GM19193 (cell line): ENCODE measurements around the gene STEAP1B.
"Not testable (repeated sequence)": the region's sequence is repeated elsewhere in the genome, so short reads cannot be mapped to it uniquely, and the experiment has no call there.

ENCODE experiments used
- POLR2A ChIP-seq: IDR thresholded peaks from 4 replicates; pipeline ENCODE4 v1.6.1; 2011; ENCODE audit not compliant: insufficient read depth, insufficient read length; ENCODE audit errors: extremely low read depth

Gene STEAP1B

DNA sequence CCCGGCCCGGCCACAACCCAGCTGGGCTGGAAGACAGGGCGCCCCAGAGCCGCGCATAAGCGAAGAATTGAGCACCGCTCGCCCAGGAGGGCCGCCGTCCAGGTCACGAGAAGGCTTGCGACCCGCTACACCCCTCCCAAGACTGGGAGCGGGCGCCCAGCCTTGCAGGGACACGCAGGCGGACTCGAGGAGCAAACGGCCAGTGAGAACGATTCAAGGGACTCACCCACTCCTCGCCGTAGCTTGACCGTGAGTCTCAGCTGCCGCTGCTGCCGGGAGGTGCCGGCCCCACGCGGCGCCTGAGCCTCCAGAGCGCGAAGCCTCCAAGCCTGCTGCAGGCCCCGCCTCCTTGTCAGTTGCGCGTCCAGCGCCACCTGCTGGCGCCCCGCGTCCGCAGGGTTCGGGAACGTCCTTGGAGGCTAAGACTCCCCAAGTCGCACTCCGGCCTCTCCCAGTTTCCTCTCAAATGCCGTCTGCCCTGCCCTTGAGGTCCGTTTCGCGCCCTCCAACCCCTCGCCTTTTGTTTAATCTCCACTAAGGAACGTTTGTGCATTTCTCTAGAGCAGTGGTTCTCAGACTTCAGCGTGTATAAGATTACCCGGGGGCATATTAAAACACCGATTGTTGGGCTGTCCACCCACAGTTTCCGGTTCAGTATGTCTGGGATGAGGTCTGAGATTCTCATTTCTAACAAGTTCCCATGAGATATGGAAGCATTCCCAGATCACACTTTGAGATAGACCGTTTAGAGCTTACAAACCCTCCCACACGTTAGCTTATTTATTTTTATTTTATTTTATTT is at the start of gene STEAP1B:
Gene STEAP1B, minus strand, starts transcription at position 301 of the 802 bp plus-strand sequence. CDS start 5,333 bp downstream, outside the sequence.
- not testable (repeated sequence) for TF ChIP-seq POLR2A

DNA sequence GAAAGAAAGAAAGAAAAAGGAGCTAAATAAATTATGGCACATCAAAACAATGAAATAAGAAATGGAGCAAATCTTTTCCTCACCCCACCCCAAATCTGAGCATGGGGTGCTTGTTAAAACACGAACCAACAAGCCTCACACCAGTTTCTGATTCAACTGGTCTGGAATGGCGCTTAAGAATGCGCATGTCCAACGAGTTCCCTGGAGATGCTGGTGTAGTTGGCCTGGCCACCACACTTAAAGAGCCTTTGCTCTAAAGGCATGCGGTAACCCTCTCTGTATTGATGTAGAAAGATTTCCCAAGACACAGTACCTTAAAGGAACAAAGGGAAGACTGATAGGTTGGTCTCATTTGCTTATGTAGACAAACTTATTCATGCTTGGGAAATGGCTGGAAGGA is 49.1 kb upstream of the STEAP1B start:
- TF ChIP-seq POLR2A, result no peak

DNA sequence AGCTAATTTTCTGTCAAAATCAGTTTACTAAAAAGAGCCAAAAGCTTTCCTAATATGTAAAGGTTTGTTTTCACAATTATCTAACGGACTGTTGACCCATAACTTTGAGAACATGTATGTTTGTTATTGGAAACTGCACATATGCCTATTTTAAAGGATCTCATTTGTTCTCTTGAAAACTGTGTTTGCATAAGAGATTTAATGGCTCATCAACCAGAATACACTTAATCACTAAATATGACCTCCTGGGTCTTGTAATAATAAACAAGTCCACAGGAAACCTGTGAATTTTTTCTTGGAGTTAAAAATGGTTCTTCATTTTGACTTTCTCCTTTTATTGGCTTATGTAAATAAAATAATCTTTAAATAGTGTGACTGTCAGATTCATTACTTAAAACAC is 48.3 kb upstream of the STEAP1B start:
- TF ChIP-seq POLR2A, result no peak

- TF ChIP-seq POLR2A, result no peak
Measured at GRCh38 chr7:22546769-22547168, 46.8 kb upstream of the STEAP1B start.

DNA sequence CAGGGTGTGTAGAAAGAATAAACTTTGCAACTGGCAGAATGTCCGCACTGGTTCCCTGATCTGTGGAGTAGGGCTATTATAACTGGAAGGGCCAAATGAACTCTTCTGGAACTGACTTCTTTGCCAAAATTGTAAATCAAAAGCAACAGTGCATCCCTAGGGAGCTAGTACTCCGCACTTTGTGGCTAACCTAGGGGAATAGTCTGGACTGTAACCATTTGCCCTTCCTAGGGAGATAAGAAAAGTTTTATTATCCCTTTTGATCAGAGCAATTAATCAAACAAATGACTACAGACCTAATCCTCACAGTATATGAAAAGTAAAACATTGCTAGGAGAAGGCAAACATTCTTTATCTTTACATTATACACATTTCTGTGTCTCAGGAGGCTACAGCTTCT is 45.5 kb upstream of the STEAP1B start:
- TF ChIP-seq POLR2A, result no peak

DNA sequence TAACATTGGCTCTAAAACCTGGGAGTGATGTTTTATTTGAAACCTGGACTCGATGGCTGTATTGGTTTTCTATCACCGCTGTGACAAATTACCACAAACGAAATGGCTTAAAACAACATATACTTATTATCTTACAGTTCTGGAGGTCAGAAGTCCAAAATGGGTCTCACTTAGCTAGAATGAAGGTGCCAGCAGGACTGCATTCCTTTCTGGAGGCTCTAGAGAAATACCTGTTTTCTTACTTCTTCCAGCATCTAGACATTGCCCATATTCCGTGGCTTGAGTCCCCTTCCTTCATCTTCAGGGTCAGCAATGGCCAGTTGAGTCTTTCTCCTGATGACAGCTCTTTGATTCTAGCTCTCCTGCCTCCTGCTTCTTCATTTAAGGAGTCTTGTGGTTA is 44.3 kb upstream of the STEAP1B start:
- no peak for TF ChIP-seq POLR2A

DNA sequence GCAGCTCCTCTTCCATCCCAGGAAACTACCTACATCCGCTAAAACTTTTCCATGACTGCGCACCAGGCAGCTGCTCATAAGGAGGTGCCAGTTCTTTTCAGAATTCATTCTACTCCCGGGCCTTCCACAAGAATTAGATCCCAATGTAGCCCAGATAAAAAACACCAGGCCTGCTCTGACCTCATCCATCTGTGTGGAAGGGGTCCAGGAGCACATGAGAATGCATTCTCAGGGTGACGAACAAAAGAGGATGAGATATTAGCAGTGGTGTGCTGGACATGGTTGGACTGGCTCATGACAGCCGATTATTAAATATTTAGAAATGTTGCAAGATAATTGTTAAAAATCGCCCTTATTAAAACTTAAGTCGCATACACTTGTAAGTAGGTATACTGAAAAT is 43.2 kb upstream of the STEAP1B start:
- TF ChIP-seq POLR2A, result no peak

GRCh38 chr7:22542669-22543068 is 42.7 kb upstream of the STEAP1B start:
- no peak for TF ChIP-seq POLR2A

GRCh38 chr7:22542254-22542653 is 42.3 kb upstream of the STEAP1B start:
- no peak for TF ChIP-seq POLR2A

- no peak for TF ChIP-seq POLR2A
Measured at GRCh38 chr7:22541789-22542188, 41.8 kb upstream of the STEAP1B start.

DNA sequence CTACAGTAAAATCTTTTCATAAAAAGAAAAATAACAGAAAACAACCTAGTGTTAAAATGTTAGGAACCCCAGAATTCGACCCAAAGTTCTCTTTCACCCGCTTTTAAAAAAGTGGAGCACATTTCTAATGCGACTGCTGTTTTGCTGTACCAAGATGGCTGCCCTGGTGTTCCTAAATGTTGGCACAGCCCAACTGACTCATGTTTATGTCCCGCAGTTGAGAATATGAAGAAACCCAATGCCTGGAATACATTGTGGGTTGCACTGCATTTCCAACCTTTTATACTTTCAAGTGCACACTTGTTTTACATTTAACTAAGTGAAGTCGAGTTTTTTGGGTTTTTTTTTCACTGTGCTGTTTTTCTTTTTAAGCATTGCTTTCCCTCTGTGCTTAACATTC is 944 bp downstream of the STEAP1B start:
- no peak for TF ChIP-seq POLR2A

- TF ChIP-seq POLR2A, result no peak
Measured at GRCh38 chr7:22488643-22489462, 11.1 kb downstream of the STEAP1B start.

GRCh38 chr7:22487978-22488642 is 11.9 kb downstream of the STEAP1B start:
- TF ChIP-seq POLR2A, result no peak

DNA sequence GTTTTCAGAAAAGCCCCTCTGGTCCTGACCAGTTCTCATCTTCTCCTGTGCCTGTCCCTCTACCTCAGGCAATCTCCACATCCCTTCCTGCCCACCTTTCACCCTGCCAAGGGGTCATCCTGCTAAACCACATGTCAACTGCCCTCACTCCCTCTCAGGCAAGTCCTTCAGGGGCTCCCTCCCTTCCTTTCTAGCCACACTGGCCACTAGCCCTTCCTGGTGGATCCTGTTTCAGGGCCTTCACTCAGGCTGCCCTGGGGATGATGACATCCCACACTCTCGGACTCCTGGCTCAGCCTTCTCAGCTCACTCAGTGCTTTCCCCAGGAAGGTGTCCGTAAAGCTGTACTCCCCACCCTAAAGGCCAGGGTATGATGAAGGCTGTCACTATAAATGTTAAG is 13.4 kb downstream of the STEAP1B start:
- TF ChIP-seq POLR2A, result no peak

- TF ChIP-seq POLR2A, result no peak
Measured at GRCh38 chr7:22485189-22485588, 14.8 kb downstream of the STEAP1B start.
